OCI-M2 (cell line): Measurements from ENCODE around the gene TMEM9B.

Experiments
- DNase-seq: peaks from one replicate; lab custom pipeline; 2025; ENCODE audit not compliant: unreplicated experiment; lab: John Stamatoyannopoulos, UW

Gene TMEM9B

GRCh38 chr11:8930456-8931175, 33.6 kb downstream of the TMEM9B start:
- DNase-seq: no peak

- no peak for DNase-seq
Measured at GRCh38 chr11:8928981-8929615, 35.1 kb downstream of the TMEM9B start.

GRCh38 chr11:8928205-8928604, 36.0 kb downstream of the TMEM9B start:
- DNase-seq: no peak

- DNase-seq: no peak
Measured at GRCh38 chr11:8927233-8927632, 37.0 kb downstream of the TMEM9B start.

- no peak for DNase-seq
Measured at GRCh38 chr11:8926236-8926635, 38.0 kb downstream of the TMEM9B start.

- DNase-seq: no peak
Measured at GRCh38 chr11:8925711-8926110, 38.5 kb downstream of the TMEM9B start.

GRCh38 chr11:8922691-8923090, 41.6 kb downstream of the TMEM9B start:
- DNase-seq: no peak

GRCh38 chr11:8917157-8917825, 47.0 kb downstream of the TMEM9B start:
- DNase-seq: no peak

GRCh38 chr11:8914661-8915018, 49.6 kb downstream of the TMEM9B start:
- no peak for DNase-seq

- no peak for DNase-seq
Measured at GRCh38 chr11:8913961-8914660, 50.1 kb downstream of the TMEM9B start.

GRCh38 chr11:8911029-8911823, 53.0 kb downstream of the TMEM9B start, which contains the start of gene AKIP1:
Gene AKIP1, plus strand, starts transcription at chr11:8911189. Its CDS starts 261 bp downstream, at chr11:8911450.
- DNase-seq: no peak

- no peak for DNase-seq
Measured at GRCh38 chr11:8910649-8911026, 53.6 kb downstream of the TMEM9B start.

GRCh38 chr11:8908099-8908498, 56.1 kb downstream of the TMEM9B start:
- DNase-seq: no peak

GRCh38 chr11:8907116-8907515, 57.1 kb downstream of the TMEM9B start:
- no peak for DNase-seq

- no peak for DNase-seq
Measured at GRCh38 chr11:8905528-8906165, 58.6 kb downstream of the TMEM9B start.

- no peak for DNase-seq
Measured at GRCh38 chr11:8899119-8899753, 65.0 kb downstream of the TMEM9B start.
